Measurements from ENCODE around the gene TSEN15. TPM values are rescaled to one million over a fixed set of nuclear protein-coding genes. Genes with fewer than 3 reads are reported as not detected.
"Not testable (repeated sequence)": the region's sequence is repeated elsewhere in the genome, so short reads cannot be mapped to it uniquely, and the experiment has no call there.

The TSEN15 gene
- total RNA-seq, 4 donors from 2014 or later: 2.6 to 16.5 (median 8.0) TPM

- Histone ChIP-seq H3K27me3 (peaks cover 56% of the 10 kb centered on the region), H3K9me3 (no peaks in the 10 kb centered on the region), H3K4me3 (peak overlapping the region; percentile 32 to 60 (median 56)), H3K36me3 (no peaks in the 10 kb centered on the region), H3K4me1 (peaks cover 0 to 16% (median 12%) of the 10 kb centered on the region in 4 donors), H3K27ac (peak overlapping the region; percentile 1 to 66 (median 46))
- in situ Hi-C loops (cut with MboI; ENCODE audit: low pct_ligation_motif_present in 1 of 4, low pct_unique_long_range_greater_than_20kb in 1 of 4, low sequenced_read_pairs in 3 of 4) (no loop called here), intact Hi-C loops (cut with DNase I; ENCODE audit: low total_unique reads) (no loop called here)
- 16% methylated on average over 10 of the region's 29 CpGs; no CpG with 5 or more reads in 1 of the 2 donors for WGBS, 2 donors (ENCODE audit: low coverage in 1 of 2)
- peak; percentile 15 for DNase-seq
- no peak for TF ChIP-seq CTCF (IDR thresholded peaks at IDR 0.05)
- TF ChIP-seq POLR2AphosphoS5 (IDR thresholded peaks at IDR 0.05): no peak
- TF ChIP-seq POLR2A (IDR thresholded peaks at IDR 0.05): no peak
- no peak for TF ChIP-seq EP300 (IDR thresholded peaks at IDR 0.05; ENCODE audit: low read depth)
These were observed 15.0 kb upstream of the TSEN15 start for GRCh38 chr1:184036517-184036949.

- peak overlapping the region in 1 of 4 donors; percentile 66 for H3K27ac ChIP-seq
- peak overlapping the region in 1 of 4 donors; percentile 59 for H3K4me3 ChIP-seq
- WGBS, 2 donors (ENCODE audit: low coverage in 1 of 2): 71 to 80% methylated on average over 13 of the region's 13 CpGs
- DNase-seq: no peak
- H3K9me3 ChIP-seq: no peaks in the 10 kb centered on the region
- H3K4me1 ChIP-seq: peaks cover 0 to 16% (median 12%) of the 10 kb centered on the region in 4 donors
- intact Hi-C loops (cut with DNase I; ENCODE audit: low total_unique reads) (no loop called here), in situ Hi-C loops (cut with MboI; ENCODE audit: low pct_ligation_motif_present in 1 of 4, low pct_unique_long_range_greater_than_20kb in 1 of 4, low sequenced_read_pairs in 3 of 4) (no loop called here)
- TF ChIP-seq POLR2A (IDR thresholded peaks at IDR 0.05) (no peak), CTCF (IDR thresholded peaks at IDR 0.05) (no peak), POLR2AphosphoS5 (IDR thresholded peaks at IDR 0.05) (no peak), EP300 (IDR thresholded peaks at IDR 0.05; ENCODE audit: low read depth) (no peak)
- H3K36me3 ChIP-seq: no peaks in the 10 kb centered on the region
- H3K27me3 ChIP-seq: peaks cover 63% of the 10 kb centered on the region
These were observed 13.5 kb upstream of the TSEN15 start for GRCh38 chr1:184037849-184038591.

DNA sequence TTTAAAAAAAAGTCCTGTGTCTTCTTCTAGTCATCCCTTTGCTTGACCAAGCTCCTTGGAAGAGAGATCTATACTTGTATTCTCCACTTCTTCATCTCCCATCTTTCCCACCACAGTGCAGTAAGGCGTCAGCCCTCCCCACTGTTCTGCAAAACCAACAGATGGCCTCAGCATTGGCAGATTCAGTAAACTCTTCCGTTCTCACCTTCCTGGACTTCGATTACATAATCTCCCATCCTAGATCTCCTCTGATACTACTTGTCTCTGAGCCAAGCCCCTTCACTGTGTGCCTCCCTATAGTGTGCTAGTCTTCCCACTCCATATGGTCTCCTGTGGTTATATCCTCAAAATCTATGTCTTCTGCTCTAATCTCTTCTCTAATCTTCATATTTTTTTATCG, 12.4 kb upstream of the TSEN15 start:
- Histone ChIP-seq H3K9me3 (no peaks in the 10 kb centered on the region), H3K4me3 (no peak overlapping the region), H3K27me3 (peaks cover 63% of the 10 kb centered on the region), H3K36me3 (no peaks in the 10 kb centered on the region), H3K4me1 (peaks cover 0 to 16% (median 12%) of the 10 kb centered on the region in 4 donors), H3K27ac (no peak overlapping the region)
- DNase-seq: no peak
- intact Hi-C loops (cut with DNase I; ENCODE audit: low total_unique reads) (no loop called here), in situ Hi-C loops (cut with MboI; ENCODE audit: low pct_ligation_motif_present in 1 of 4, low pct_unique_long_range_greater_than_20kb in 1 of 4, low sequenced_read_pairs in 3 of 4) (no loop called here)
- TF ChIP-seq EP300 (IDR thresholded peaks at IDR 0.05; ENCODE audit: low read depth) (no peak), POLR2A (IDR thresholded peaks at IDR 0.05) (no peak), CTCF (IDR thresholded peaks at IDR 0.05) (no peak), POLR2AphosphoS5 (IDR thresholded peaks at IDR 0.05) (no peak)
- WGBS, 2 donors (ENCODE audit: low coverage in 1 of 2): 62 to 82% methylated on average over 4 of the region's 4 CpGs

DNA sequence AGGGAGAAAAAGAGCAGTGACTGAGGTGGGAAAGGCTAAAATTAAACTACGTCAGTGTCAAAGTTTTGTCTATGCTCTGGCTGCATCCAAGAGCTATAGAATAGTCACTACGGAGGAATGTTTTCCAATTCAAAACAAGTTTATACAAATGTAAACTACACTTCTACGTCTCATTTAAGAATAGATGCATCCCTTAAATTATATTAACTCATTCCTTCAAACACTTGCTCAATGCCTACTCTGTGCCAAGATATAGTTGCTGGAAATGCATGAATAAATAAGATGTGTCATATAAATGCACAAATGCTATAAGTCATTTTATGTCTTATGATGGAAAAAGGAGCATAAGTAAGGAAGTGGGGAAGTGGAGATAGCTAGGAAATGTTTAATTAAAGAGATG, 9.8 kb upstream of the TSEN15 start:
- Histone ChIP-seq H3K4me1 (peaks cover 0 to 7% (median 3%) of the 10 kb centered on the region in 4 donors), H3K9me3 (no peaks in the 10 kb centered on the region), H3K4me3 (no peak overlapping the region), H3K36me3 (no peaks in the 10 kb centered on the region), H3K27me3 (peaks cover 37% of the 10 kb centered on the region), H3K27ac (no peak overlapping the region)
- DNase-seq: no peak
- TF ChIP-seq POLR2AphosphoS5 (IDR thresholded peaks at IDR 0.05) (no peak), POLR2A (IDR thresholded peaks at IDR 0.05) (no peak)
- 80 to 82% methylated on average over 3 of the region's 3 CpGs for WGBS, 2 donors (ENCODE audit: low coverage in 1 of 2)
- intact Hi-C loops (cut with DNase I; ENCODE audit: low total_unique reads): no loop called here
- in situ Hi-C loops (cut with MboI; ENCODE audit: low pct_ligation_motif_present in 1 of 4, low pct_unique_long_range_greater_than_20kb in 1 of 4, low sequenced_read_pairs in 3 of 4): no loop called here

DNA sequence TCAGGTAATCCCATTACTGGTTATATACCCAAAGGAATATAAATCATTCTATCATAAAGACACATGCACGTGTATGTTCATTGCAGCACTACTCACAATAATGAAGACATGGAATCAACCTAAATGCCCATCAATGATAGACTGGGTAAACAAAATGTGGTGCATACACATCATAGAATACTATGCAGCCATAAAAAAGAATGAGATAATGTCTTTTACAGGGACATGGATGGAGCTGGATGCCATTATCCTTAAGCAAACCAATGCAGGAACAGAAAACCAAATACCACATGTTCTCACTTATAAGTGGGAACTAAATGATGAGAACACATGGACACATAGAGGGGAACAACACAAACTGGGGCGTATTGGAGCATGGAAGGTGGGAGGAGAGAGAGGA, 8.2 kb upstream of the TSEN15 start:
- in situ Hi-C loops (cut with MboI; ENCODE audit: low pct_ligation_motif_present in 1 of 4, low pct_unique_long_range_greater_than_20kb in 1 of 4, low sequenced_read_pairs in 3 of 4): not testable (repeated sequence)
- 71 to 79% methylated on average over 2 of the region's 2 CpGs for whole genome bisulfite sequencing, 2 donors (ENCODE audit: low coverage in 1 of 2)

More for the DNA sequence above, 8.2 kb upstream of the TSEN15 start:
- H3K4me3 ChIP-seq; H3K27ac ChIP-seq; intact Hi-C loops (cut with DNase I; ENCODE audit: low total_unique reads); DNase-seq; H3K4me1 ChIP-seq; H3K36me3 ChIP-seq; H3K9me3 ChIP-seq: not testable (repeated sequence)
- H3K27me3 ChIP-seq: peaks cover 28% of the 10 kb centered on the region

Data from transverse colon (tissue), 4 donors.